OCI-LY1 (cell line): ENCODE results near the gene BACH2.

Source experiments
- H2AFZ ChIP-seq: fragments of 200-600 bp; sonication (generic), shearing (Covaris generic); 2 replicates; pipeline ENCODE4 v1.6.0; 2014; ENCODE audit warnings: antibody characterized with exemption, mild to moderate bottlenecking, low read length
- H3F3A ChIP-seq: fragments of 200-600 bp; sonication (generic), shearing (Covaris generic); 2 replicates; pipeline ENCODE4 v1.6.0; 2014; ENCODE audit warnings: mild to moderate bottlenecking, antibody characterized with exemption, low read length, moderate library complexity; ENCODE audit not compliant: insufficient read depth
- H3K27ac ChIP-seq: fragments of 200-600 bp; sonication (generic); 2 replicates; pipeline ENCODE4 v1.5.1; 2014; ENCODE audit warnings: low read length, mixed run types, mild to moderate bottlenecking, low read depth; ENCODE audit not compliant: poor library complexity, severe bottlenecking
- H3K27me3 ChIP-seq: fragments of 200-600 bp; sonication (generic); 2 replicates; pipeline ENCODE4 v1.6.0; 2014; ENCODE audit warnings: antibody characterized with exemption, mild to moderate bottlenecking, low read length, moderate library complexity; ENCODE audit not compliant: insufficient read depth
- H3K36me3 ChIP-seq: fragments of 200-600 bp; sonication (generic); 2 replicates; pipeline ENCODE4 v1.6.1; 2014; ENCODE audit warnings: mild to moderate bottlenecking, antibody characterized with exemption, low read length, moderate library complexity, mixed read lengths; ENCODE audit not compliant: insufficient read depth
- H3K4me1 ChIP-seq: fragments of 200-600 bp; sonication (generic); 2 replicates; pipeline ENCODE4 v1.5.1; 2014; ENCODE audit warnings: mild to moderate bottlenecking, low read length, moderate library complexity; ENCODE audit not compliant: insufficient read depth, severe bottlenecking
- H3K4me2 ChIP-seq: fragments of 200-600 bp; sonication (generic), shearing (Covaris generic); 2 replicates; pipeline ENCODE4 v1.6.1; 2014; ENCODE audit warnings: low read length
- H3K4me3 ChIP-seq: fragments of 200-600 bp; sonication (generic); 2 replicates; pipeline ENCODE4 v1.5.1; 2014; ENCODE audit warnings: low read length, low read depth, mild to moderate bottlenecking, mixed read lengths; ENCODE audit not compliant: poor library complexity, severe bottlenecking
- H3K79me2 ChIP-seq: fragments of 200-600 bp; shearing (Covaris generic); 2 replicates; pipeline ENCODE4 v1.6.1; 2016; ENCODE audit warnings: mixed run types, low read length, mixed read lengths; ENCODE audit not compliant: insufficient read depth
- H3K9ac ChIP-seq: fragments of 200-600 bp; sonication (generic), shearing (Covaris generic); 2 replicates; pipeline ENCODE4 v1.6.1; 2014; ENCODE audit warnings: mild to moderate bottlenecking, low read length, mixed read lengths
- H3K9me2 ChIP-seq: fragments of 200-600 bp; sonication (generic), shearing (Covaris generic); 2 replicates; pipeline ENCODE4 v1.6.1; 2014; ENCODE audit warnings: low read depth, mild to moderate bottlenecking, low read length, mixed read lengths
- H3K9me3 ChIP-seq: fragments of 200-600 bp; shearing (Covaris generic); 2 replicates; pipeline ENCODE4 v1.6.1; 2014; ENCODE audit warnings: low read length, mixed read lengths
- H4K20me1 ChIP-seq: fragments of 200-600 bp; sonication (generic), shearing (Covaris generic); 2 replicates; pipeline ENCODE4 v1.6.0; 2016; ENCODE audit warnings: mild to moderate bottlenecking, low read length; ENCODE audit not compliant: insufficient read depth
- CTCF ChIP-seq: fragments of 200-600 bp; sonication (generic), shearing (Covaris generic); IDR thresholded peaks from 2 replicates; pipeline ENCODE4 v1.5.1; 2017; ENCODE audit warnings: mild to moderate bottlenecking, antibody characterized with exemption, low read length, moderate library complexity, mixed read lengths
- EZH2 ChIP-seq: fragments of 200-600 bp; sonication (generic), shearing (Covaris generic); IDR thresholded peaks from 2 replicates; pipeline ENCODE4 v1.8.0; 2017; ENCODE audit warnings: borderline replicate concordance, mixed run types, mild to moderate bottlenecking, antibody characterized with exemption, low read length, moderate library complexity, mixed read lengths

Gene BACH2

GRCh38 chr6:90095788-90096187 is 200.9 kb downstream of the BACH2 start:
- H3F3A ChIP-seq = no peaks in the 10 kb centered on the region
- H3K4me3 ChIP-seq = no peak overlapping the region
- peaks cover 34% of the 10 kb centered on the region for H3K36me3 ChIP-seq
- H3K27ac ChIP-seq = no peak overlapping the region
- peaks cover 36% of the 10 kb centered on the region for H3K4me1 ChIP-seq
- TF ChIP-seq CTCF = no peak
- no peak for TF ChIP-seq EZH2
- H3K9ac ChIP-seq = no peak overlapping the region
- no peaks in the 10 kb centered on the region for H4K20me1 ChIP-seq
- no peaks in the 10 kb centered on the region for H3K27me3 ChIP-seq
- H3K9me2 ChIP-seq = no peaks in the 10 kb centered on the region
- no peak overlapping the region for H3K4me2 ChIP-seq
- no peak overlapping the region for H2AFZ ChIP-seq
- no peaks in the 10 kb centered on the region for H3K9me3 ChIP-seq
- peaks cover 91% of the 10 kb centered on the region for H3K79me2 ChIP-seq

- no peaks in the 10 kb centered on the region for H3K27me3 ChIP-seq
- peaks cover 95% of the 10 kb centered on the region for H3K79me2 ChIP-seq
- H3K4me3 ChIP-seq = no peak overlapping the region
- H3F3A ChIP-seq = no peaks in the 10 kb centered on the region
- no peaks in the 10 kb centered on the region for H3K9me2 ChIP-seq
- no peak overlapping the region for H2AFZ ChIP-seq
- H4K20me1 ChIP-seq = no peaks in the 10 kb centered on the region
- H3K36me3 ChIP-seq = peaks cover 34% of the 10 kb centered on the region
- H3K4me1 ChIP-seq = peaks cover 33% of the 10 kb centered on the region
- H3K9ac ChIP-seq = no peak overlapping the region
- H3K27ac ChIP-seq = peak overlapping the region; percentile 11
- no peaks in the 10 kb centered on the region for H3K9me3 ChIP-seq
- H3K4me2 ChIP-seq = no peak overlapping the region
- TF ChIP-seq CTCF = no peak
- TF ChIP-seq EZH2 = no peak
Observed at GRCh38 chr6:90095145-90095544, 201.5 kb downstream of the BACH2 start.

- Histone ChIP-seq H2AFZ (no peak overlapping the region), H3K9me3 (no peaks in the 10 kb centered on the region), H3F3A (peaks cover 6% of the 10 kb centered on the region; the same call in 1 of the 2 replicates), H3K27ac (no peak overlapping the region), H3K9me2 (no peaks in the 10 kb centered on the region), H3K4me3 (no peak overlapping the region), H3K9ac (no peak overlapping the region), H3K4me1 (peaks cover 18% of the 10 kb centered on the region), H3K36me3 (peaks cover 35% of the 10 kb centered on the region), H3K27me3 (no peaks in the 10 kb centered on the region), H4K20me1 (no peaks in the 10 kb centered on the region), H3K79me2 (peaks cover 91% of the 10 kb centered on the region), H3K4me2 (no peak overlapping the region)
- TF ChIP-seq CTCF (no peak), EZH2 (no peak)
Observed at GRCh38 chr6:90093558-90094073, 203.0 kb downstream of the BACH2 start.
